Measurements from ENCODE around the gene MYBBP1A.

Gene MYBBP1A

DNA sequence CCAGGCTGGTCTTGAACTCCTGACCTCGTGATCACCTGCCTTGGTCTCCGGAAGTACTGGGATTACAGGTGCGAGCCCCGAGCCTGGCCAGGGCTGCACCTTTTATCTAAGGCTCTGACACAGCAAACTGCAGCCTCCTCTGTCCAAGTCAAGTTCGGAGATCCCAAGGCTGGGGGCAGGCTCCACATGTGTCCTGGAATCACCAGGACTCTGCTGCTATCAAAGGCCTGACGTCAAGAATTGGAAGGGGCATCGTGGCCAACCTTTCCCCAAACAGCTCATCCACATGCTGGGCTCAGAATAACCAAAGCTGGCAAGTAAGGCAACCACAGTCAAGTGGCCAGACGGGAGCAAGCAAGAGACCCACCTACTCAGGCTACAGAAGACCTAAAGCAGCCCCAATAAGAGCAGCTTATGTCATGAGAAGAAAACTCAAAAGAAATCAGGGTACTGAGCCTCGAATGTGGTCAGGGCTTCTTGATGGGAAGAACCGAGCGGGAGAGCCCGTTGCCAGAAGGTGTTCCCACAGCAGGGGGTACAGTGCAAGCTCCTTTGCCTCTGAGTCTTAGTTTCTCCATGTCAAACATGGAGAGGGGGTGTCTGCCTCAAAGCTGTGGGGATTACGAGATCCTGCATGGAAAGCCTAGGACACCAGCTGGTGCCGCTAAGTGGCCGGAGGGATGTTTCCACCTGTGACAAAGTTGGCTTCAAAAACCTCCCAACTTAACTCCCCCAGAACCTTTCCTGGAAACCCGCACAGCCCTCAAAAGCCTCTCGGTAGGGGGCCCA lies 7.9 kb downstream of the MYBBP1A start:
- DNase-seq: no peak

DNA sequence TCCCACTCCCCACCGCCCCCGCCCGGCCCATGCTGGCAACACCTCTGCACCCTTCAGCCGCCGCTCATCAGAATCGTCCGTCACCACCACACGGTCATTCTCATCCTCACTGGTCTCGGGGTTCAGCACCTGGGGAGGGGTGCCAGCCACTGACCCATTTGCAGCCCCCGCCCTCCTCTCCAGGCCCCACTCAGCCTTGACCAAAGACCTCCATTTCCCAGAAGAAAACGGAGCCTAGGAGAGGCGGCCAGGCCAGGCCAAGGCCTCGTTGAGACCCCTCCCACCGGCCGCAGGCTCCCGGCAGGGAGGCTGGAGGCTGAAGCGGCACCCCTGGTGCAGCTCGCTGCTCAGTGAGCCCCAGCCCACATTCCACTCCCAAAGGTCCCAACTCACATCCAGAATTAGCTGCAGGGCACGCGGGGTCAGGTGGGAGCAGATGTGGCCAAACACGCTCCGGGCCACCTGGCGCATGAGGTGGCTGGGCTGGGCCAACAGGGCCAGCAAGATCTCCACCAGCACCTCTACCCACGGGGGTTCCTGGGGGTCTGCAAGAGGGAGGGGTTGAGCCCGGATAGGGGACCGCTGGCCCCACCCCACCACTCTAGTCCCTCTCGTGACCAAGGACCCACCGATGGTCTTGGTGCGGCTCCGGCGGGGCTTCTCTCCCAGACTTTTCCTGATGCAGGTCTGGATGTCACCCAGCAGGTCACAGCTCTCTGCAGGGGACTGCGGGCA lies 9.8 kb downstream of the MYBBP1A start:
- no peak for DNase-seq

DNA sequence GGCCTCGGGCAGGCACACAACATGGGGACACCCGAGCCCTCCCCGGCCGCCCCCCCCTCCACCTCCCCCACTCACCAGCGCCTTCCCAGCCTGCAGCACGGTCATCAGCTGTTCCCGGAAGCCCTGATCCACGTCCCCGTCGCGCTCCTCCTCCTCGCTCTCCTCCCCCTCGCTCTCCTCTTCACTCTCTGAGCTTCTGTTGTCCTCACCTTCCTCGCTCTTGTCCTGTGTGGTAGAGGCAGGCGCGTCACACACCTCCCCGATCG lies 10.3 kb downstream of the MYBBP1A start:
- no peak for DNase-seq

DNA sequence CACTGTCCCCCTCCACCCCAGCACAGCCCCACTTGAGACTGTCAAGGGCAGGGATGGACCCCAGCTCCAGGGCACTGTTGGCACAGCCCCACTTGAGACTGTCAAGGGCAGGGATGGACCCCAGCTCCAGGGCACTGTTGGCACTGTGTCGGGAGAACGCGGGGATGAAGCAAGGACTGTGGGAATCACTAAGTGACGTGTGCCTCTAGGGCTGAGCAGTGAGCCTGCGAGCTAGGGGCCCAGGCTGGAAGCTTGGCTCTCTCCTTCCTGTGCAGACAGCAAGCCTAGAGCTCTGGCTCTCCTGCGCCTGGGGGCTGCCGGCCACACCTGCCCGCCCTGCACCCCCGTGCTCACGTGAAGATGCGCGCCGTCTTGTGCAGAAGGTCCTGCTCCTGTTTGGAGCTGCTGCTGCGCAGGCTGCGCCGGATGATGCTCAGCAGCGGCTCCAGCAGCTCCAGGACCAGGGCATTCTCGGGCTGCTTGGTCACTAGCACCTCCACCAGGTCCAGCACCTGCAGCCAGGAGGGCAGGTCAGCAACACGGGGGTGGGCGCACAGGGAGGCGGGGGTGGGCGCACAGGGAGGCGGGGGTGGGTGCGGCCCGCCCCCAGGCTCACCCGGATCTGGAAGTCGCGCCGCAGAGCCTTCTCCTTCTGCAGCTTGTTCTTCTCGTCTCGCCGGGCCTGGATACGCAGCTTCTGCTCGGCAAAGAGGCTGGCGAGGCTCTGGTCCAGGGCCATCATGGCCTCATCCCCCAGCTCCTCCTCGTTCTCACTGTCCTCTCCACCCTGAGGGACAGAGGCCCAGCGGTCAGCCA lies 10.8 kb downstream of the MYBBP1A start:
- no peak for DNase-seq

DNA sequence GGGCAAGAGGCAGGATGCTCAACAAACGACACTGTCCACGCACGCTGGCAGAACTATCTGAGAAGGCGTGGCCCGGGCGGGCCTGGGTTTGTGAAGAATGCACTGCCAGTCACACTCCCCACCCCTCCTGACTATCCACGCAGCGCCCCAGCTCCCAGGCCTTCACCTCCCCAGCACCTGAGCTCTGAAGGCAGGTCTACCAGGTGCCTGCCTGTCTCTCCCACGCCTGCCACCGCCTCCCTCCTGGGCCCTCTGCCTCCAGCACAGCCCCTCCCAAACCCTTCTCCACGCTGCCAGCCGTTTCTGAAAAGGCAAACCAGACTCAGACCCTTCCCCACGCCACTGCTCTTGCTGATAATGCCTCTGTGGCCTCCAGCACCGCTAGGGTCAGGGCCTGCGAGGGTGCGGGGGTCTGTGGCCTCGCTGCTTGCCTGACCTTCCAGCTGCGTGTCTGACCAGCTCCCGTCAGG lies 11.6 kb downstream of the MYBBP1A start:
- DNase-seq: no peak

DNA sequence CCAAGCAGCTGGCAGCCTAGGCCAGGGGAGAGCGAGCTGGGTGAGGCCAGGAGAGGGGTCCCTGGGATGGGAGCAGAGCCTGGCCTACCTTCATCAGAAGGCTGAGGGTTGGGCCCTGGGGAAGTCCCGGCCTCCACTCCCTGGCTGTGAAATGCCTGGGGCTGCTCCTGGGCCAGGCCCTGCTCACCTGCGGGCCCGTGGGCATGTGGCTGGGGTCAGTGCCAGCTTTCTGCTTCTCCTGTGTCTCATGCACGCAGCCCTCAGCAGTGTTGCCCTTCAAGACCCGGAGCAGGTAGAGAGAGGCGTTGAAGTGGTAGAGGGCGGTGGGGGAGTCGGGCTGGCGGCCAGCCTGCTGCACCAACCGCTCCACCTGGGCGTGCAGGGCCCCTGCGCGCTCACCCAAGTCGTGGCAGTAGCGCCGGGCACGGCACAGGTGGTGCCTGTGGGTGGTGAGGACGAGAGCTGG lies 12.4 kb downstream of the MYBBP1A start:
- no peak for DNase-seq

DNA sequence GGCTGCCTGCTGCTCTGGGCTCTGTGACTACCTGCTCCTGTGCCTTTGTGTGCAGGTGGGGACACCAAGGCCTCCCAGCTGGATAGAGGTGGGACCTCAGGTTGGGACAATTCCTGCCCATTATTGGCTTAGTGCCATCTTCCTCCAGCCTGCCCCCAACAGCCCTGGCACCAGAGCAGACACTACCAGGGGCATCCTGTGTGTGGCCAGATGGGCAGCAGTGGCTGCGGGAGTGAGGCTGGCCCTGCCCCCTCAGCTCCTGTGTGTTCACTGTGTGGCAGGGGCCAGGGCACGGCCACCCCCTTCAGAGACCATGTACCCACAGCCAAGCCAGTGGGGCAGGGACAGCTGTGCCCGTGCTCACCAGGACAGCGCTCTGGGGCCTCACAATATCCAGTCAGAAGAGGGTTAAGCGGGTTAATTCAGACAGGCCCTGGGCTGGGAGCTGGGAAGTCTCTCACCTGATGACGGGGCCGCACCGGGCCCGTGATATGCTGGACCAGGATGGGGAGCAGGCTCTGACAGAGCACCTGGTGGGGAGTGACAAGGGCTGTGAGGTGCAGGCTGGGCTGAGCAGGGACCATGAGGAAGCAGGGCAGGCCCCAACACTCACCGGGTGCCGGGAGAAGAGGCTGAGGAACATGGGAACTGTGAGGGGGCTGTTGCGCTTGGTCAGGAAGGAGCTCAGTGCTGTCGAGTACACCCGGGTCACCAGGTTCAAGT lies 13.0 kb downstream of the MYBBP1A start:
- no peak for DNase-seq

DNA sequence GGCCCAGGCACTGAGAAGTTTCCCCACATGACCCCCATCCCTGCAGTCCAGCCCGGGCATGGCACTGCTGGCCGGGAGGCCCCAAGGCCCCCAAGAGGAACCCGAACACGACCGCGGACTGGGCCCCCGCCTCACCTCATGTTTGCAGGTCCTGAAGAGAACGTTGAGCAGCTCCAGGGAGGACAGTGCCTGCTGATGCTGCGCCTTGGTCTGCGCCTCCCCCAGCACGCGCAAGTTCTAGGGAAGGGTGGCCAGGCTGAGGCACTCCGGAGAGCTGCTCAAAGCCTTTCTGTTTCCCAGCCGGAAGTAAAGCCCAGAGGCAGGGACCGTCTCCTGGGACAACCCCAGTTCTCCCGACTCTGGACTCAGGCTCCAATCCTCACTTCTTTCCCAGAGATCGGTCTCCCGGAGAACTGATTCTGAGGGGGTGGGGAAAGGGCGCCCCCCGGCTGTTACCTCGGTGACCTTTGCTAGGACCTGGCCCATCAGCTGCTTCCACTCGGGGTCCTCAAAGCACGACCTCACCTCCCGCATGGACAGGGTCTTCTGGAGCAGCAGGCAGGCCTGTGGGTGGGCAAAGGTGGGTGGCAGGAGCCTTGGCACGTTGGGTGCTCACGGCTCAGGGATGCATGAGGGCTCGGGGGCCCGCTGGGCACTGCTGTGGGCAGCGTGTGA lies 13.7 kb downstream of the MYBBP1A start:
- DNase-seq: no peak

DNA sequence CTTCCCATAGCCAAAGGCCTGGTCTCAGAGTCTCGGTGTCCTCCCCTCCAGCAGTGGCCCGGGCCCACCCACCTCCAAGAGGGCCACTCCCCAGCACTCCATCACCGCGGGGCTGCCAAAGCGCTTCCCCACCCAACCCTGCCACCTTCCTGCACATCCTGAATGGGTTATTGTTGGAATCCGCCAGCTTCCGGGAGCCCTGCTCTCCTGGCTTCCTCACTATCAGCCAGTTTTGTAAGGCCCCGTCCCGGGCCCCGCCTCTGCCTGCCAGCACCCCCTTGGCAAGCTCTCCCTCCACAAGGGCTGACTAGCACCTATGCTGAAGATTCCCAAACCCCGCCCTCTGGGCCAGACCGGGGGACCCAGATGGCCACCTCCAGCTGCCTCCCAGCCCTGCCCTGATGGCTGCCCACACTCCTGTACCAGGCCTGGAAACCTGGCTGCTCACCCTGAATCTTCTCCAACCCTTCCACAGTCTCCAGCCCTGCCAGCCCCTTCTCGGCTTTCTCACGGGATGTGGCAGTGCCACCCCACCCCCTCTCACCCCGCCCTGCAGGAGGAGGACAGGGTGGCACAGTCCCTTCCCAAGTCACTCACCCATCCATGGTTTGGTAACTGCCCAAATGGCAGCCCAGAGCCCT lies 14.4 kb downstream of the MYBBP1A start:
- no peak for DNase-seq

DNA sequence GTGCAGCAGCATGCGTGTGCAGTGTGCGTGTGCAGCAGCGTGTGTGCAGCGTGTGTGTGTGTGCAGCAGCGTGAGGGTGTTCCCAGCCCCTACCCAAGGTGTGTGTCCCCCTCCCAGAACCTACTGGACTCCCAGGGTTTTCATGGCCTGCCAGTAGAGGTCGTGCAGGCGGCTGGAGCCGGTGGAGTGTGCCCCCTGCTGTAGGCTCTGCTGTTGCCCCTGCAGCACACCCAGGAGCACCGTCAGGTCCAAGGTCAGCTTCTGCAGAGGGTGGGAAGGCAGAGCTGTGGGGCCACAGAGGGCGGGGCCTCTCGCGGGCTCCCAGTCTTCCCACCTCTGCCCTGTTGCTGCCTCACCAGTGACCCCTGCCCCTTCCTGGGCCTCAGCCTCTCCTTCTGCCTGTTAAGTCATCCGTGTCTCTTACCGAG lies 14.9 kb downstream of the MYBBP1A start:
- DNase-seq: no peak

DNA sequence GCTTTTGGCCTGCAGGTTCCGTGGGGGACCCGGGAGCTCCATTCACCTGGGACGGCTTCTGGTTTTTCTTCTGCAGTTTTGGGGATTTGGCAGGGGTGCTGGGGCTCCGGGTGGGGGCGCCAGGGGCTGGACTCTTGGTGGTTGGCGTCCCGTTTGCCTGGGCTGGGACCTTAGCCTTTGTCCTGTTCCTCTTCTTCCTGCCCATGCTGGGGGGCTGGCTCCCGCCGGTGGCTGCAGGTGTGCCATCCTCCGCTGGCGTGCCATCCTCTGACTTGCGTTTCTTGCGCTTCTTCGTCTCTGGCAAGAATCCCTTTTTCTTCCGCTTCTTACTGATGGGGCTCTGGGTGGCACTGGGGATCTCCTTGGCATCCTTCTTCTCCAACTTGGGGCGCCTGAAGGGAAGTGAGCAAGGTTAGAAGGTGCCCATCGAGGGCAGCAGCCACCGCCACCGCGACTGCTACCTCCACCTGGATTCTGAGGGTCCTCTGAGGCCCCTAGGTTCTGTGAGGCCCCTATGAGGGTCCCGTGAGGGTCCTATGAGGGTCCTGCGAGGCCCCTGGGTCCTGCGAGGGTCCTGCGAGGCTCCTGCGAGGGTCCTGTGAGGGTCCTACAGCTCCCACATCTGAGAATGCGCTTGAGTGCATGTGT lies 15.5 kb downstream of the MYBBP1A start:
- DNase-seq: no peak

DNA sequence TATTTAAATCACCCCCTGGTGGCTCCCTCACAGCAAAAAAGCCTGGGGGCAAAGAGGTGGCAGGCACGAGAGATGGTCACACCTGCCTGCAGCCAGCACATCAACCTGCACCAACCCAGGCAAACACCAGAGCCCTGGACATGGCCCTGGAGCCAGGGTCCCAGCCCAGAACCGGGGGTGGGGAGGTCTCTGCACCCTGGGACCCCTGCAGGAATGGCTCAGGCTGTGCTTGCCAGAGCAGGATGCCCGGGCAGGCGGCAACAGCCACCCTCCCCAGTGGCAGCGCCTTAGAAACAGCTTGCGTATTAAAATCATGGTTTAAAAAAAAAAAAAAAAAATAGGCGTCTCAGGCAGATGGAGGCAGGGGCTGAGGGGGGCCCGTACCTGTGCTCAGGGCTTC lies 16.2 kb downstream of the MYBBP1A start:
- DNase-seq: no peak

DNA sequence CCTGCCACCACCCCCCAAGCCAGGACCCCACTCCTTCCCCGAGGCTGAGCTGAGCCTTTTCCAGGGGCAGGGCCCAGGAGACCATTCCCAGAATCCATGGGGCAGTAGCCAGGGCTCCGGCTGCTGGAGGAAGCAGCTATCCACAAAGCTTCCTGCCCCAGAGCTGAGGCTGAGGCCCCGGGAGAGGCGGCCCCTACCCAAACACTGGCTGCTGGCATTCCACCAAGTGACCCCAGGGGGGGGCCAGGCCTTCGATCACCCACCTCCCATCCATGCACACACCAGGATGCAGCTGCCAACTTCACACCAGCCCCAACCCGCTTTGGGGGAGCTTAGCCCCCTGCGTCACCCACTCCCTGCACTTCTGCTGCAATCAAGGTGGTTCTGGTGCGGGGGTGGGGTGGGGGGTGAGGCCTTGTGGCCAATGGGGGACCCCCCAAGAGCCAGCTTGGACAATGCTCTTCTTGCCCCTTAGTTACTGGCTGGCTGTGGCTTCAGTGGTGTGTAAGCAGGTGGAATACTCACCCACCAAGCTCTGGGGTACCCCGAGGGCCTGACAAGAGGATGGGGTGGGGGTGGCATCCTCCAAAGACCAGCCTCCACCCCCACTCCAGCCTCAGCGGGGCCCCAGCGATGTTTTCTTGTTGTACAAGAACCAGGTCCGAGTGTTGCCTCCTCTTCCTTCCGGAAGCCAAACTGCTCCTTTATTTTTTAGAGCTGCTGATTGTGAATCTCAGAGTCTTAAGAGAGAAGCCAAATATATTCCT lies 16.8 kb downstream of the MYBBP1A start:
- DNase-seq: no peak

DNA sequence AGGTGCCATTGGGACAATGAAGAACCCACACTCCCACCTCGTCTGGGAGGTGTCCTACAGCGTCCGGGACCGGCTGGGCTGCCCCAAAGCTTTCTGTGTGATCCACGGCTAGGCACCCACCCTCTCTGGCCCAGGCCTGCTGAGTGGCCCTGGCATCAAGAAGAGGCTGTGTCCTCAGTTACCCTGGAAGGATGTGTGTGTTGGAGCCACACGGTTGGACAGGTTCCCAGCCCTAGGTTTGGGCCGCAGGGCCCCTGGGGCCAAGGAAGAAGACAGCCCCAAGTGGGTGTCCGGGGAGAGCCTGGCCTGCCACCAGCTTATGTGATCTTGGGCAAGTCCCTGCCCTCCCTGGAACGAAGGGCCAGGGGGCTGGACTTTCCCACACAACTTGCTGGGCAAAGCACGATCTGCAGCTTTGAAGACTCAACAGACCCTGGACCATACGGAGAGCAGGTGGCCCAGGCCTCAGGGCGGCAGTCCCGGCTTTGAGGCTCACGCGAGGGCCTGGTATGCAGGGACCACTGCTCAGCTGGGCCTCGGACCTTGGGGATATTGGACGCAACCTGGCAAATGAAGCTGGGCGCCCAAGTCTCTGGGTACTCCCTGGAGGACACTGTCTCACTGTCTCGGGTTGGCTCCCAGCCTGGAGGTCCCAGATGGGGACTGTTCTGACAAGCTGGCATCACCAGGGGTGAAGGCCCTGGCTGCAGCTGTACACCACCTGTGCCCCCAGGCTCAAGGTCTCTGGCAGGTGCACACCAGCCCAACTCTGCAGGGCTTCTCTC lies 17.5 kb downstream of the MYBBP1A start:
- no peak for DNase-seq

DNA sequence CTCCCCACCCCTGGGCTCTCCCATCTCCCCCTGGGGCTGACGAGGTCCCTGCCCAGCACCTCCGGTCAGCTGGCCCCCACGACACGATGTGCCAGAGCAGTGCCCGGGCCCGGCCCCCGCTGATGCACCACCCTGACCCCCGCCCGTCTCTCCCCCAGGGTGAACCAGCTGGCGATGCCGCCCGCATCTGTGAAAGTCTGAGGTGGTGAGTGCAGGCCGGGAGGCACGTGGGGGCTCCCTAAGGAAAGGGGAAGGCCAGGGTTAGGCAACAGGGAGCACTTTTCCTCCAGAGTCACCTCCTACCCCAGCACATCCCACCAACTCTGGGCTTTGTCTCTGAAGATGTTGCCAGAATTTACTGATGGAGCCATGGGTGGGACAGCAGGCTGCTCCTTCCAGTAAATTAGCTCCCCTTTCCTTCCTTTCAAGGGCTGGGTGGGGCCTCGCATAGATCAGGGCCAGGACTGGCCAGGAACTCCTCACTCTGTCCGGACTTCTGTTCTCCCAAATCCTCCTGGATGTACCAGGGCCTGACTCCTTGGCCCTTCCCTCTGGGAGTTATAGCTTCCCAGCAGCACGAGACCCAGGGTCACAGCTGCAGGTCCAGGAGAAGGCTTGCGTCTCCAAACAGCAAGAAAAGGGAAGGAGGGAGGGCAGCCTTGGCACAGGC lies 18.3 kb downstream of the MYBBP1A start:
- DNase-seq: no peak

DNA sequence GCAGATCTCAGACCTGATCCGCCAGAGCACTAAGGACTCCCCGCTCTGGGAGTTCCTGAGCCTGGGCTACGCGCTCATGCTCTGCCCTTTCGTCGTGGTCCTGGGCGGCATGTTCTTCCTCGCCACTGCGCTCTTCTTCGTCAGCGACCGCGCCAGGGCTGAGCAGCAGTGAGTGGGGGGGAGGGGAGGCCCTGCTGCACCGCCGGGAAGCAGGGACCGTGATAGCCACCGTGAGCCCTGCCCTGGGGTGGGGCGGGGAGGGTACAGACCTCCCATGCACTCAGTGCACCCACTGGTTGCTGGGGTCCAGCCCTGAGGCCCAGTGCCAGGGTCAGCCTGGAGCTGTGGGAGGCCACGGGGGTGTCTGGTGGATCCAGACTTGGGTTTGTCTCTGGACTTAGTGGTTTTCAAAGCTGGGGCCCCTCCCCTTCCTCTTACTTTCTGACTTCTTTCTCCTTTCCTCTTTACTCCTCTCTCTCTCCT lies 18.9 kb downstream of the MYBBP1A start:
- DNase-seq: no peak

DNA sequence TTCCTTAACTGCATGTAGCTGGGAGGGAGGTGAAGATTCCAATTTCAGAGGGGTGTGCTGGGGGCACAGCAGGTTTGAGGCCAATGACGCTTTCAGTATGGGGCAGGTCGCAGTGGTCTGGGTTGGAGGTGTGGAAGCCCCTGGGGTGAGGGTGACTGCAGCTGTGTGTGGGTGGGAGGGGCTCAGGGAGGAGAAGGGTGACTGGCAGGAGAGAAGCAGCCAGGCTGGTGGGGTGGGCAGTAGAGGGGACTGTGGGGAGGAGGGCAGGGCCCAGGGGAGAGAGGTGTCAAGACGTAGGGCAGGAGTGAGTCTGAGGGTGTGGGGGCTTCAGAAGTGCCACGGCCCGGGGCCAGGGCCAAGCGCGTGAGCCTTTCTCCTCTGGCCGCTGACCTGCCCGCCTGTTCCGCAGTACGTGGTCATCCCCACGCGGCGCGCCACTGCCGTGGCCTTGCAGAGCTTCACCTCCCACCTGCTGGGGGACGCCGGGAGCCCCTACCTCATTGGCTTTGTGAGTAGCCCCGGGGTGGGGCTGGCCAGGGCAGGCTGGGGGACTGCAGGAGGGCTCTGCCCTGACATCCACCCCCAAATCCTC lies 19.4 kb downstream of the MYBBP1A start:
- no peak for DNase-seq

DNA sequence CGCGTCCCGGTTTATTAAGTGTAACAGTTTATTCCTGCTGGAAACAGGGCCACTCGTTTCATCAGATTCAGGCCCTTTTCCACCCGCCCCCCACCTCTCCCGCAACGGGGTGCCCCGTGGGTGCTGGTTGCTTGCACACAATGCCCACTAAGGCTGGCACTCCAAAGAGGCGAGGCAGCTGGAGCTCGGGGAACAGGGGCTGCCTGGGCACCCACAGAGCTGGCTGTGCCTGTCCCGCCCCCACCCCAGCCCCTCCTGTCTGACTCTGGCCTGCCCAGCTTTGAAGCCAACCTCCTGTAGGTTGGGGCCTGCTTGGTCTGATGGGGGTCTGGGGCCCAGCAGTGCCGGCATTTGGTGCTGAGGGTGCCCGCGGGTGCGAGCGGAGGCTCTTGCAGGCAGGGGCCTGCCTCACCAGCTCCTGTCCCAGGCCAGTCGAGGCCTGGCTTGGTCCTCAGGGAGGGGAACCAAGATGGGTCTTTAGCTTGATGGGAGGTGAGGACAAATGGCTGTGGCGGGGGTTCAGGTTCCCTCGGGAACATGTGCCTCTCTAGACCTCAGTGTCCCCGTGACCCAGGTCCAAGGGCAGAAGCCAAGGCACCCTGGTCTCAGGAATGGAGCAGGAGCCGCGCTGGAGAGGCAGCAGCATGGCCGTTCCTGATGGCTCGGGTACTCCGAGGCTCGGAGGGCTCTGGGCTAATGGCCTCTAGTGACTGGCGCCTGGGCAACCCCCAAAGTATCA lies 20.1 kb downstream of the MYBBP1A start:
- no peak for DNase-seq
